Measurements from ENCODE around the gene ASXL2. TPM values are rescaled to one million over a fixed set of nuclear protein-coding genes. Genes with fewer than 3 reads are reported as not detected.
"Not testable (repeated sequence)": the region's sequence is repeated elsewhere in the genome, so short reads cannot be mapped to it uniquely, and the experiment has no call there.

ASXL2 gene
- total RNA-seq, 1 experiment from 2014 or later: 9.6 TPM

DNA sequence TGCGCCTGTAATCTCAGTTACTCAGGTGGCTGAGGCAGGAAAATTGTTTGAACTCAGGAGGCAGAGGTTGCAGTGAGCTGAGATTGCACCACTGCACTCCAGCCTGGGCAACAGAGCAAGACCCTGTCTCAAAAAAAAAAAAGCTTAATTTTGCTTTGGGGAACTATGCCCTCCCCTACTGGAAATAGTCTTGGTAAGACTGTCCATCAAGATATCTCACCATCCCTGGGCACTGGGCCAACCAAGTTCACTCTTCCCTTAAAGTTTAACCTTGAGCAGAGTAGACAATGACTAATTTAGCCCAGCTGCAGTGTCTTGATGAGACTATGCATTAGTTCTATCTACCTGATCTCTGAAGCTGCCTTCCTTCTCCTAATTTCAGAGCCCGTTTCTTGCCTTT, 44.7 kb downstream of the ASXL2 start:
- DNase-seq (ENCODE audit: low spot score): peak; percentile 33

- no peak for DNase-seq (ENCODE audit: low spot score)
These were observed 45.4 kb downstream of the ASXL2 start for GRCh38 chr2:25832897-25833296.

DNA sequence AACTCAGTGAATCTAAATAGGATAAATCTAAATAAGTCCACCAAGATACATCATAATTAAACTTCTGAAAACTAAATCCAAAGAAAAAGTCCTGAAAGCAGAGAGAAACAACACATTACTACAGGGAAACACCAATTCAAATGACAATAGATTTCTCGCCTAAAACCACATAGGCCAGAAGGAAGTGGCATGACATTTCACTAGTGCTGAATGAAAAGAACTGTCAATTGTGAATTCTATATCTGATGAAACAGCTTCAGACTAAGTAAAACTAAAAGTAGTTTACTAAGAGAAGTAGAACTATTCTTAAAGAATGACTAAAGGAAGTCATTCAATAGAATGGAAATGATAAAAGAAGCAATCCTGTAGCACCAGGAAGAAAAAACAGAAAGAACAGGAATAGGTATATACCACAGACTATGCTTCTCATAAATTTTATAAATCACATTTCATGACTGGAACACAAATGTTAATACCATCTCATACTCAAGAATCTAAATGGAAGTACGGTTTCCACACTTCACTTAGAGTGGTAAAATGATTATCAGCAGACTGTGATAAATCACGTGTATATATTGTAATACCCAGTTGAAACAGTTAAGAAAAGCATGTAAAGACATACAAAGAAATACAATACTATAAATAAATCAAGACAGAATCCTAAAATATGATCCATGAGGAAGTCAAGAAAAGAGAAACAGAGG, 46.4 kb downstream of the ASXL2 start:
- no peak for DNase-seq (ENCODE audit: low spot score)

GRCh38 chr2:25829828-25830227, 48.5 kb downstream of the ASXL2 start:
- DNase-seq (ENCODE audit: low spot score): no peak

- DNase-seq (ENCODE audit: low spot score): no peak
These were observed 48.9 kb downstream of the ASXL2 start for GRCh38 chr2:25829377-25829704.

GRCh38 chr2:25828532-25829376, 49.5 kb downstream of the ASXL2 start:
- DNase-seq (ENCODE audit: low spot score): not testable (repeated sequence)

GRCh38 chr2:25825238-25825637, 53.0 kb downstream of the ASXL2 start:
- no peak for DNase-seq (ENCODE audit: low spot score)

GRCh38 chr2:25824718-25825117, 53.6 kb downstream of the ASXL2 start:
- no peak for DNase-seq (ENCODE audit: low spot score)

- no peak for DNase-seq (ENCODE audit: low spot score)
These were observed 54.1 kb downstream of the ASXL2 start for GRCh38 chr2:25824216-25824615.

DNA sequence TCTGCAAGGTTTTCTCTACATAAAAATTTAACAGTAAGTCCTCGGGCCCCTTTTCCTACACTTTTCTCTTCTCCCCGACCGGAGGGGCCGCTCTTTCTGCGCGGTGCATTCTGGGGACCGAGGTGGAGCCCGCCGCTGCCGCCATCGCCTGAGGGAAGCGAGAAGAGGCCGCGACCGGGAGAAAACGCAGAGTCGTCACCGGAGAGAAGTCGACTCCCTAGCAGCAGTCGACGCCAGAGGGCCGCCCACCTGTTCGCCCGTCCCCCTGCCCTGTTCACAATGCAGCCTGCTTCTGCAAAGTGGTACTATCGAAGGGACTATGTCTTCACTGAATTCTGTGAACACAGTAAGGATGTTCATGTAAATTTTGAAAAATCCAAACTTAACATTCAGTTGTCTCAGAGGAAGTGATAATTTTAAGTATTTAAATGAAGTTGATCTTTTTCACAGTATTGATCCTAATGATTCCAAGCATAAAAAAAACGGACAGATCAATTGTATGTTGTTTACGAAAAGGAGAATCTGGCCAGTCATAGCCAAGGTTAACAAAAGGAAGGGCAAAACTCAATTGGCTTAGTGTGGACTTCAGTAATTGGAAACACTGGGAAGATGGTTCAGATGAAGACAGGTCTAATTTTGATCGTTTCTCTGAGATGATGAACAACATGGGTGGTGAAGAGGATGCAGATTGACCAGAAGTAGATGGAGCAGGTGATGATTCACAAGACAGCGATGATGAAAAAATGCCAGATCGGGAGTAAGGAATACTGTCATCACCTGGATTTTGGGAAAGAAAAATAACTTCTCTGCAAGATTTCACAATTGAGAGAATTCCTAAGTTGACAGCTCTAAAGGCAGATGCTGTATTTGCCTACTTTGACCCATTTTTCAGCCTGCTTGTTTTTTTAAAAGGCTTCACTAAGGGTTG, 55.8 kb downstream of the ASXL2 start:
- no peak for DNase-seq (ENCODE audit: low spot score)

DNA sequence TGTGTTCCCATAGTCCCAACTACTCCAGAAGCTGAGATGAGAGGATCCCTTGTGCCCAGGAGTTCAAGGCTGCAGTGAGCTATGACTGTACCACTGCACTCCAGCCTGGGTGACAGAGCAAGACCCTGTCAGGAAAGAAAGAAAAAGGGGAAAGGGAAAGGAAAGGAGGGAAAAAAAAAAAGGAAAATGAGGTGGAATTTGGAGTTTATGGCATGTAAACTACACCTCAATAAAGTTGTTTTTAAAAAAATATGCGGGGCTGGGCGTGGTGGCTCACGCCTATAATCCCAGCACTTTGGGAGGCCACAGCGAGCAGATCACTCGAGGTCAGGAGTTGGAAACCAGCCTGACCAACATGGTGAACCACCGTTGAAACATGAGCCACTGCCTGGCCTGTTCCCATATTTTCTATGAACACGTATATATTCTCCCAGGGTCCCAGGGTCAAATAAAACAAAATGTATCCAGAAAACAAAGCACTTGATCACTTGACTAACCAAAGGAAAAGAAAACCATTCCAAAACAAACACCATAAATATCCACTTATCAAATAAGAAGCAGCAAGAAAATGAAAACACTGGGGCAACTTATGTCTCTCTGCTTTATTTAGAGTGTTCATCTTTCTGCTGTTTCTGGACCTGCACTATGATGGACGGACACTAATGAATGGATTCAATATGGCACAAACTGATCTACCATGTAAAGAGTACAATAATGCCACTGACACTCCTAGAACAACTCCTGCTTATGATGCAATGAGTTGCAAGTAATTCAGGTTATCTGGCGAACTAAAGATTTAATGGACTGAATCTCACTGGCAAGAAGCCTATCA, 56.8 kb downstream of the ASXL2 start:
- peak; percentile 69 for DNase-seq (ENCODE audit: low spot score)

DNA sequence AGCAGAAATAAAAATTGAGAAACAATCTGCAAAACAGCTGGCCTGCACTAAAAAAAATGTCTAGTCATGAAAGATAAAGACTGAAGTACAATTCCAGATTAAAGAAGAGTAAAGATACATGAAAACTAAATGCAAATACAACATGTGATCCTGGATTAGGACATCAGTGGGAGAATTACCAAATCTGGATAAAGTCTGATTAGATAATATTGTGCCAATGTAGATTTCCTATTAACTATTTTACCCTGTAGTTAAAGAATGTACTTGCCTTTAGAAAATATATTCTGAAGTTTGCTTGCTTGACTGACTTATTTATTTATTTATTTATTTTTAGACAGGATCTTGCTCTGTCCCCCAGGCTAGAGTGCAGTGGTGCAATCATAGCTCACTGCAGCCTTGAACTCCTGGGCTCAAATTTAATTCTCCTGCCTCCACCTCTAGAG, 58.7 kb downstream of the ASXL2 start:
- DNase-seq (ENCODE audit: low spot score): no peak

DNA sequence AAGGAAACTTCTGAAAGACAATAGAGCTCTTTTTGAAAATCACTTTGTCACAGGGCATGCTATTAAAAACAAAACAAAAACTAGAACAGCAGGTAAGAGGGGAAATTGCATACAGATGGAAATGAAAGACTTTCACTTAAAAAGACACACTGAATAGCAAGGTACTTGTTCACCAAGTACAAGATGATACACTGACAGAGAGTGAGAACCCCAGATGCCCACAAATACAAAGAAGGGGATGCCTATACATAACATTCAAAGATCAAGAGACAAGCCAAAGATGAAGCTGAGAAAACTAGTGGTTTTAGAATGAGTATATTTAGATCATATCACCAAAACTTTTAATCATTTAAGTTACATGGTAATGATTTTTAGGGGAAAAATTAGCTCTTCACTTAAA, 60.7 kb downstream of the ASXL2 start:
- DNase-seq (ENCODE audit: low spot score): no peak

GRCh38 chr2:25817006-25817405, 61.3 kb downstream of the ASXL2 start:
- no peak for DNase-seq (ENCODE audit: low spot score)

- DNase-seq (ENCODE audit: low spot score): no peak
These were observed 62.0 kb downstream of the ASXL2 start for GRCh38 chr2:25816249-25816648.

GRCh38 chr2:25814681-25815080, 63.6 kb downstream of the ASXL2 start:
- no peak for DNase-seq (ENCODE audit: low spot score)

DNA sequence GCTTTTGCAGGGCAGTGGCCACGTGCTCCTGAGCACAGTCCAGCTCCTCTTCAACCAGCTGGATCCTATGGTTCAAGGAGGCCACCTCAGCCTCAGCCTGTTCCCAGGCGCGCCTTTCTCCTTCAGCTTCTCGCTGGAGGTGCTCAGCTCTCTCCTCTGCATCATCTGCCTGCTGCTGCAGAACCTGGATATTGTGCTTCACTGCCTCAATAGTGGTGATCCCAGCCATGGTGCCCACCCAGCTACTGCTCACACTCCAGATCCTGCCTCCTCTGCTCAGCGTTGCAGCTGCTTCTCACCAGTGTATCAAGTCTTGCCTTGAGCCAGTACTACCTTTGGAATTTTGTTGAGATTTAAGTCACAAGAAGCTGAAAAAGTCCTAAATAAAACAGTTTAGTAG, 67.9 kb downstream of the ASXL2 start:
- DNase-seq (ENCODE audit: low spot score): no peak

DNA sequence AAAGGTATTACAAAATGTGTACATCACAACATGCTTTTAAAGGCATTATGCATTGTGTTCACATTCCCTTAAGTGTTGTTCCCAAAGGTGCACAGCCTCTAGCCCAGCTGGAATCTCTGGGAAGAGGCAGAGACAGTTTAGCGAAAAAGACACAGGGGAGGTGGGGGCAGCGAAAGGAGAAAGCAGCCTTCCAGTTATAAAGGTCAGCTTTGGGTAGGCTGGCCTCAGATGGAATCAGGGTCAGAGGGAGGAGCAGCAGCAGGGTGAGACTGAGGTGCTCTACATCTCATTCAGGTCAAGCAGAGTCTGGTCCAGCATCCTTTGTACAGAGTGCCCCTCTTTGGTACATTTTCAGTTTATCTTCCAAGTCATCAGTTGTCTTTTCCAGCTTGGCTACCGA, 68.6 kb downstream of the ASXL2 start:
- DNase-seq (ENCODE audit: low spot score): no peak

DNA sequence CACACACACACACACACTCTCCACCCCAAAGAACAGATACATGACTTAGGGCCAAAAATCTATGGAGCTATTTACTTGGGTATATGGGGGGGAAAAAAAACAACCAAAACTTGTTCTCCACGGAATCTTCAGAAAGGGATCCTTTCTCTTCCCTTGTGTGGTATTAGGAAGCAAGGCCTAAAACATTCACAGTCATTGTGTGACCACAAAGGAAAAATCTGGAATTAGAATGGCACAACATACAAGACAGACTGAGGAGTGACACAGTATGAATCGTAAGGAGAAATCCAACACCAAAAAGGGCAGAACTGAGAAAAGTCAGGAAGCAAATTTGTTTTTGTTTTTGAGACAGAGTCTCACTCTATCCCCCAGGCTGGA, 70.3 kb downstream of the ASXL2 start:
- DNase-seq (ENCODE audit: low spot score): no peak

DNA sequence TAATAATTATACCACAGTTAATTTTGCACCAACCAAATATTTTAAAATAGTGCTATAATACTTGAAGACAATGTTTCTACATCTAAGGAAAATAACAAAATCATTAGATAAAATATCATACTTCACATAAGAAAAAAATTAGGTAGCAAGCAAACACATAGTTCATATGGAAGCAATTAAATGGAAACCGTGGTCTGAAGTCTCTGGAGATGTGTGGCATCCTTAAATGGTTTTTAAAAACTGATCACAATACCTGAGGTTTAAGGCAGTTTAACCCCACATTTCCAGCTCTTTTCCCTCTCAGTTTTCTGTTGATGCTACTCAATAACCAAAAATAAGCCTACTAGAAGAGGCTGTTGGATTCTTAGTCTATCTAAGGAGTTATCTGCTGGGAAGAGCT, 71.3 kb downstream of the ASXL2 start:
- DNase-seq (ENCODE audit: low spot score): no peak

GRCh38 chr2:25805987-25806386, 72.3 kb downstream of the ASXL2 start:
- no peak for DNase-seq (ENCODE audit: low spot score)

All from A172 (cell line).